Body of pancreas (tissue), 4 donors: Measurements from ENCODE around the gene C5. TPM values are rescaled to one million over a fixed set of nuclear protein-coding genes. Genes with fewer than 3 reads are reported as not detected.

Experiments
- ATAC-seq: fragments of 150-250 bp; one replicate; pipeline ENCODE4 v1.9.1; 2016
- DNase-seq, 4 donors: peaks; one replicate each; pipeline ENCODE4 v3.0.0-alpha.2; 2019
- H3K27ac ChIP-seq, 4 donors: fragments of 200-600 bp; sonication (generic); 1 replicate in 3 of 4; 2 replicates in 1 of 4; pipeline versions ENCODE4 v1.5.1 to v1.6.1; 2016 to 2019; ENCODE audit warnings: mild to moderate bottlenecking in 1 of 4, mixed read lengths in 1 of 4, moderate library complexity in 1 of 4
- H3K27me3 ChIP-seq, 2 donors: fragments of 200-600 bp; sonication (generic); one replicate each; pipeline ENCODE4 v1.6.0; 2016; ENCODE audit warnings: mild to moderate bottlenecking in 1 of 2
- H3K36me3 ChIP-seq, 2 donors: fragments of 200-600 bp; sonication (generic); replicated peaks in 1 of 2; 2 replicates each; pipeline ENCODE4 v1.5.1; 2016; ENCODE audit warnings: low read depth in 2 of 2; ENCODE audit not compliant: insufficient read depth in 1 of 2
- H3K4me1 ChIP-seq: fragments of 200-600 bp; sonication (generic); one replicate; pipeline ENCODE4 v1.6.0; 2016
- H3K4me3 ChIP-seq, 2 donors: fragments of 200-600 bp; sonication (generic); 1 replicate in 1 of 2; 2 replicates in 1 of 2; pipeline ENCODE4 v1.5.1; 2016 to 2019
- H3K9me3 ChIP-seq, 3 donors: fragments of 200-600 bp; sonication (generic); 1 replicate in 2 of 3; 2 replicates in 1 of 3; pipeline ENCODE4 v1.5.1; 2016
- POLR2A ChIP-seq, 3 donors: fragments of 450-650 bp; IDR thresholded peaks; one replicate each; pipeline ENCODE4 v1.6.1; 2016; ENCODE audit warnings: antibody characterized with exemption in 3 of 3, mild to moderate bottlenecking in 2 of 3
- WGBS, 2 donors: methylation state at CpG; one replicate each; pipeline ENCODE4 v1.1.5; 2017; 5-methylcytosine and 5-hydroxymethylcytosine counted together
- intact Hi-C: fragments of 100-400 bp; cut with DNase I; formaldehyde crosslinking; loops from one replicate; pipeline ENCODE4 v1.15.1; 2023
- total RNA-seq, 2 donors: library from RNA; depleted of rRNA; stranded (reverse); fragments of >200 nt; gene quantifications; one replicate each; pipeline ENCODE4 v1.1.0, GENCODE V29; 2016
- TF ChIP-seq, protein P1 (sequence below), 7 experiments: fragments of 450-650 bp in 4 of 7; fragments of 200-600 bp in 3 of 7; sonication (generic) in 3 of 7; IDR thresholded peaks; one replicate each; pipeline ENCODE4 v1.5.1; 2016 to 2019; ENCODE audit warnings: antibody characterized with exemption in 7 of 7

C5 gene
- total RNA-seq, 2 donors from 2014 or later = 7.3 to 16.1 TPM

- intact Hi-C loops = no loop called here
- Histone ChIP-seq H3K4me1 (no peaks in the 10 kb centered on the region), H3K27ac (no peak overlapping the region), H3K9me3 (no peaks in the 10 kb centered on the region), H3K27me3 (no peaks in the 10 kb centered on the region), H3K36me3 (peaks cover 0 to 2% of the 10 kb centered on the region in 2 donors), H3K4me3 (no peak overlapping the region)
- DNase-seq = no peak
- WGBS, 2 donors = 93 to 100% methylated on average over 1 of the region's 1 CpG
- ATAC-seq = no peak
- TF ChIP-seq POLR2A (IDR thresholded peaks at IDR 0.05) = no peak
These were observed 16.8 kb upstream of the C5 start for GRCh38 chr9:121066850-121067249.

DNA sequence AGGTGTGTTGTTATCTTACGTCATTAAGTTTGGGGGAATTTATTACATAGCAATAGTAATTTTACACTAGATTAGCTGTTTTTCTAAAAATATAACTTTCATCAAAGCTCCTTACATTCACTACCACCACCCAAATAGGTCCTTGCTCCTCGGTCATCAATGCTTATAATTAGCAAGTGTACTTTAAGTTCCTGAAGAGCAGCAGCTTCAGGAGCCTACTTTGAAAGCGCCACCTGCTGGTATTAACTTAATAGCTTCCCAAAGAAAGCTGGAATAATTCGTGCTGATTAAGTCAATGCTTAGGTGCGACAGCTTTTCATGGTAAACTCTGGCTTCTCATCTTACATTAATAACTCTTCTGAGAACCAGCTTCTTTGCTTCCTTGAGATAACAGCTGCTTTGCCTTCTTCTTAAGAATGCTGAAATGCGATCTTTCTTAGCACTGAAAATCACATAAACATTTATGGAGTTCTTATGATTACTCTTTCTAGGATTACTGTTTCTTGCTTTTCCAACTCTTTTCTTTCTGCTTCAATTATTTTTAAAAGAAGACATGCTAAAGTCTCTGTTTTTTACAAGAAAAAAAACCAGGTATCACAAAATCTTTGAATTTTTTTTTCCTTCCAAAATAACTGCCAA lies 10.0 kb upstream of the C5 start:
- ATAC-seq (peak; percentile 46), DNase-seq (peak; percentile 31 to 69 (median 48))
- intact Hi-C loops = loop anchor here (10.0 kb wide), 2 partner anchors 75 to 295 kb away; no protein-coding TSS in a partner anchor
- no peak for TF ChIP-seq POLR2A (IDR thresholded peaks at IDR 0.05)
- TF ChIP-seq, protein P1, sequence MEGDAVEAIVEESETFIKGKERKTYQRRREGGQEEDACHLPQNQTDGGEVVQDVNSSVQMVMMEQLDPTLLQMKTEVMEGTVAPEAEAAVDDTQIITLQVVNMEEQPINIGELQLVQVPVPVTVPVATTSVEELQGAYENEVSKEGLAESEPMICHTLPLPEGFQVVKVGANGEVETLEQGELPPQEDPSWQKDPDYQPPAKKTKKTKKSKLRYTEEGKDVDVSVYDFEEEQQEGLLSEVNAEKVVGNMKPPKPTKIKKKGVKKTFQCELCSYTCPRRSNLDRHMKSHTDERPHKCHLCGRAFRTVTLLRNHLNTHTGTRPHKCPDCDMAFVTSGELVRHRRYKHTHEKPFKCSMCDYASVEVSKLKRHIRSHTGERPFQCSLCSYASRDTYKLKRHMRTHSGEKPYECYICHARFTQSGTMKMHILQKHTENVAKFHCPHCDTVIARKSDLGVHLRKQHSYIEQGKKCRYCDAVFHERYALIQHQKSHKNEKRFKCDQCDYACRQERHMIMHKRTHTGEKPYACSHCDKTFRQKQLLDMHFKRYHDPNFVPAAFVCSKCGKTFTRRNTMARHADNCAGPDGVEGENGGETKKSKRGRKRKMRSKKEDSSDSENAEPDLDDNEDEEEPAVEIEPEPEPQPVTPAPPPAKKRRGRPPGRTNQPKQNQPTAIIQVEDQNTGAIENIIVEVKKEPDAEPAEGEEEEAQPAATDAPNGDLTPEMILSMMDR (IDR thresholded peaks at IDR 0.05) = peak; percentile 44 to 80 (median 70)
- Histone ChIP-seq H3K27me3 (no peaks in the 10 kb centered on the region), H3K9me3 (no peaks in the 10 kb centered on the region), H3K27ac (no peak overlapping the region), H3K4me3 (no peak overlapping the region), H3K4me1 (peaks cover 11% of the 10 kb centered on the region), H3K36me3 (no peaks in the 10 kb centered on the region)
- WGBS, 2 donors = 16 to 18% methylated on average over 6 of the region's 6 CpGs

DNA sequence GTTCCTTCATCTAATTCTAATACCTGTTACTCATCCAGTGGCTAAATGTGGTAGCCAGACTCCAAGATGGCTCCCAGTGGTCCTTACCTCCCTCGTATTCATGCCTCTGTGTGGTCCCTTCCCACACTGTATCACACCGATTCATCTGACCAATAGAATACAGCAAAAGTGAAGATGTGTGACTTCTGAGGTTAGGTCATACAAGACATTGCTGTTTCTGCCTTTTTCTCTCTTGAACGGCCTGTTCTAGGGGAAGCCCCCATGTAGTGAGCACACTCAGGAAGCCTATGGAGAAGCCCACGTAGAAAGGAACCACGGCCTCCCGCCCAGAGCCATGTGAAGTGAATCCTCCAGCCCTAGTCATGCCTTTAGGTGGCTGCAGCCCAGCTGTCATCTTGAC lies 9.4 kb upstream of the C5 start:
- peaks cover 16% of the 10 kb centered on the region for H3K4me1 ChIP-seq
- H3K27ac ChIP-seq = no peak overlapping the region
- WGBS, 2 donors = 69 to 72% methylated on average over 6 of the region's 6 CpGs
- intact Hi-C loops = loop anchor here (10.0 kb wide), 2 partner anchors 75 to 295 kb away; no protein-coding TSS in a partner anchor
- no peaks in the 10 kb centered on the region for H3K36me3 ChIP-seq
- ATAC-seq (no peak), DNase-seq (no peak)
- TF ChIP-seq, protein P1 (IDR thresholded peaks at IDR 0.05) = no peak
- TF ChIP-seq POLR2A (IDR thresholded peaks at IDR 0.05) = no peak
- H3K9me3 ChIP-seq = no peaks in the 10 kb centered on the region
- H3K27me3 ChIP-seq = no peaks in the 10 kb centered on the region
- no peak overlapping the region for H3K4me3 ChIP-seq

DNA sequence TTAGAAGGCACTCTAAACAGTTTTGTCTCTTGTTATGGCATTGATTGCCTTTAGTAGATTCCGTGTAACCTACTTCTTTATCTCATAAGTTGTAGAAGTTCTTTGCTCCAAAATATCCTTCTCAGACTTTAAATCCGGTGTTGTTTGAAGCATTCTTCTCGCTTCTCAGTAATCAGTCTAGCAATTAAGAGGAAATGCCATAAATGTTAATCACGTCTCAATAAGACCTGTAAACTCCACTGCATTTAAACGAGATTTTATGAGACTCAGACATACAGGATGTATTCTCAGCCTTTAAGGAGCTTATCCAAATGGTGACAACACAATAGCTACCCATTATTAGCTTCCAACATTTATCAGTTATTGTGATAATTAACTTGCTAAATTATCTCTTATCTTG lies 7.7 kb upstream of the C5 start:
- Histone ChIP-seq H3K36me3 (no peaks in the 10 kb centered on the region), H3K4me3 (no peak overlapping the region), H3K9me3 (no peaks in the 10 kb centered on the region), H3K27ac (no peak overlapping the region), H3K27me3 (no peaks in the 10 kb centered on the region), H3K4me1 (peaks cover 29% of the 10 kb centered on the region)
- WGBS, 2 donors = 84 to 86% methylated on average over 5 of the region's 5 CpGs
- DNase-seq = no peak
- no peak for ATAC-seq
- no peak for TF ChIP-seq POLR2A (IDR thresholded peaks at IDR 0.05)
- TF ChIP-seq, protein P1 (IDR thresholded peaks at IDR 0.05) = no peak
- intact Hi-C loops = loop anchor here (10.0 kb wide), 2 partner anchors 73 to 293 kb away; no protein-coding TSS in a partner anchor

- intact Hi-C loops = loop anchor here (10.0 kb wide), 2 partner anchors 71 to 291 kb away; no protein-coding TSS in a partner anchor
- TF ChIP-seq, protein P1 (IDR thresholded peaks at IDR 0.05) = peak; percentile 21 to 80 (median 58)
- TF ChIP-seq POLR2A (IDR thresholded peaks at IDR 0.05) = no peak
- ATAC-seq (peak; percentile 85), DNase-seq (peak; percentile 69 to 85 (median 81))
- Histone ChIP-seq H3K36me3 (no peaks in the 10 kb centered on the region), H3K27ac (peak overlapping the region in 2 of 4 donors; percentile 26 to 38), H3K27me3 (no peaks in the 10 kb centered on the region), H3K4me1 (peaks cover 37% of the 10 kb centered on the region), H3K4me3 (no peak overlapping the region), H3K9me3 (no peaks in the 10 kb centered on the region)
- 20 to 31% methylated on average over 2 of the region's 2 CpGs for WGBS, 2 donors
These were observed 5.6 kb upstream of the C5 start for GRCh38 chr9:121055642-121056143.
